SU-DHL-6 (cell line): Measurements from ENCODE around the gene GLIS2.

ENCODE experiments used
- H2AFZ ChIP-seq: fragments of 200-600 bp; sonication (generic); 2 replicates; pipeline ENCODE4 v1.6.1; 2014; ENCODE audit warnings: low read depth, mild to moderate bottlenecking, moderate library complexity, mixed read lengths, antibody characterized with exemption, low read length; ENCODE audit not compliant: severe bottlenecking
- H3F3A ChIP-seq: fragments of 200-600 bp; shearing (Covaris generic); 2 replicates; pipeline ENCODE4 v1.6.0; 2016; ENCODE audit warnings: antibody characterized with exemption, mild to moderate bottlenecking; ENCODE audit not compliant: insufficient read depth
- H3K27ac ChIP-seq: fragments of 200-600 bp; sonication (generic); 2 replicates; pipeline ENCODE4 v1.5.1; 2016; ENCODE audit warnings: low read depth, mild to moderate bottlenecking, low read length, moderate library complexity, mixed read lengths
- H3K27me3 ChIP-seq: fragments of 200-600 bp; sonication (generic), shearing (Covaris generic); 2 replicates; pipeline ENCODE4 v1.6.0; 2014; ENCODE audit warnings: mild to moderate bottlenecking, low read length
- H3K36me3 ChIP-seq: fragments of 200-600 bp; sonication (generic); 2 replicates; pipeline ENCODE4 v1.6.1; 2014; ENCODE audit warnings: mild to moderate bottlenecking, low read length, mixed read lengths
- H3K4me2 ChIP-seq: fragments of 300-600, 200-600 bp; shearing (Covaris generic), sonication (generic); 2 replicates; pipeline ENCODE4 v1.6.0; 2014; ENCODE audit warnings: low read length, low read depth, mild to moderate bottlenecking; ENCODE audit not compliant: poor library complexity, severe bottlenecking
- H3K4me3 ChIP-seq: fragments of 200-600 bp; sonication (generic); 2 replicates; pipeline ENCODE4 v1.5.1; 2014; ENCODE audit warnings: antibody characterized with exemption, low read length, mild to moderate bottlenecking, mixed read lengths; ENCODE audit not compliant: insufficient read depth, poor library complexity, severe bottlenecking
- H3K79me2 ChIP-seq: fragments of 200-600 bp; sonication (generic); 2 replicates; pipeline ENCODE4 v1.6.1; 2014; ENCODE audit warnings: mild to moderate bottlenecking, low read length, moderate library complexity; ENCODE audit not compliant: insufficient read depth
- H3K9ac ChIP-seq: fragments of 200-600 bp; sonication (generic); 2 replicates; pipeline ENCODE4 v1.7.0; 2014; ENCODE audit warnings: mild to moderate bottlenecking, low read length
- H3K9me2 ChIP-seq: fragments of 200-600 bp; sonication (generic); replicated peaks from 2 replicates; pipeline ENCODE4 v1.6.1; 2014; ENCODE audit warnings: low read length; ENCODE audit not compliant: insufficient read depth
- H3K9me3 ChIP-seq: fragments of 200-600 bp; sonication (generic); 2 replicates; pipeline ENCODE4 v1.6.1; 2014; ENCODE audit warnings: low read length, mixed read lengths; ENCODE audit not compliant: insufficient read depth
- H4K20me1 ChIP-seq: fragments of 200-600 bp; sonication (generic); 2 replicates; pipeline ENCODE4 v1.6.1; 2014; ENCODE audit warnings: low read depth, mild to moderate bottlenecking, antibody characterized with exemption, low read length, moderate library complexity, mixed read lengths
- CTCF ChIP-seq: fragments of 200-600 bp; sonication (generic); IDR thresholded peaks from one replicate; pipeline ENCODE4 v1.5.1; 2017; ENCODE audit warnings: antibody characterized with exemption, mild to moderate bottlenecking, low read length, moderate library complexity; ENCODE audit not compliant: insufficient read depth, poor library complexity, severe bottlenecking
- EZH2phosphoT487 ChIP-seq: fragments of 200-600 bp; sonication (generic), shearing (Covaris generic); conservative IDR thresholded peaks from 2 replicates; pipeline ENCODE4 v1.6.1; 2018; ENCODE audit warnings: mild to moderate bottlenecking, antibody characterized with exemption, low read length, moderate library complexity, mixed read lengths

GLIS2 gene

GRCh38 chr16:4316864-4317531 lies 1.1 kb downstream of the GLIS2 start:
- Histone ChIP-seq H3F3A (no peaks in the 10 kb centered on the region), H3K9ac (no peak overlapping the region), H3K27ac (no peak overlapping the region), H3K36me3 (no peaks in the 10 kb centered on the region), H3K4me2 (peak overlapping the region; percentile 32), H4K20me1 (no peaks in the 10 kb centered on the region), H3K79me2 (no peaks in the 10 kb centered on the region), H3K9me3 (no peaks in the 10 kb centered on the region), H2AFZ (no peak overlapping the region), H3K27me3 (no peaks in the 10 kb centered on the region), H3K4me3 (no peak overlapping the region), H3K9me2 (no peaks in the 10 kb centered on the region)
- TF ChIP-seq EZH2phosphoT487: no peak
- TF ChIP-seq CTCF: no peak

GRCh38 chr16:4317532-4318450 lies 1.9 kb downstream of the GLIS2 start:
- Histone ChIP-seq H3K9me2 (no peaks in the 10 kb centered on the region), H3K27ac (no peak overlapping the region), H3K36me3 (no peaks in the 10 kb centered on the region), H3K27me3 (no peaks in the 10 kb centered on the region), H2AFZ (no peak overlapping the region), H3K79me2 (no peaks in the 10 kb centered on the region), H3K4me2 (no peak overlapping the region), H3K4me3 (no peak overlapping the region), H4K20me1 (no peaks in the 10 kb centered on the region), H3F3A (no peaks in the 10 kb centered on the region), H3K9ac (no peak overlapping the region), H3K9me3 (no peaks in the 10 kb centered on the region)
- TF ChIP-seq EZH2phosphoT487: no peak
- no peak for TF ChIP-seq CTCF

- no peak overlapping the region for H2AFZ ChIP-seq
- H3K4me3 ChIP-seq: no peak overlapping the region
- H3K9me3 ChIP-seq: no peaks in the 10 kb centered on the region
- H3K79me2 ChIP-seq: no peaks in the 10 kb centered on the region
- no peak overlapping the region for H3K27ac ChIP-seq
- no peaks in the 10 kb centered on the region for H3F3A ChIP-seq
- H4K20me1 ChIP-seq: no peaks in the 10 kb centered on the region
- TF ChIP-seq CTCF: no peak
- no peak for TF ChIP-seq EZH2phosphoT487
- H3K27me3 ChIP-seq: no peaks in the 10 kb centered on the region
- no peaks in the 10 kb centered on the region for H3K9me2 ChIP-seq
- no peaks in the 10 kb centered on the region for H3K36me3 ChIP-seq
- H3K4me2 ChIP-seq: no peak overlapping the region
- H3K9ac ChIP-seq: no peak overlapping the region
Observed at GRCh38 chr16:4318451-4318910, 2.6 kb downstream of the GLIS2 start.
